Measurements from ENCODE around the gene ANKRD27. TPM values are rescaled to one million over a fixed set of nuclear protein-coding genes. Genes with fewer than 3 reads are reported as not detected.
"Not testable (repeated sequence)": the region's sequence is repeated elsewhere in the genome, so short reads cannot be mapped to it uniquely, and the experiment has no call there.

Gene ANKRD27
- polyA plus RNA-seq, 1 experiment: 28.7 TPM

GRCh38 chr19:32661318-32661717 is 13.7 kb downstream of the ANKRD27 start:
- no peaks in the 10 kb centered on the region for H3K9me3 ChIP-seq (ENCODE audit: control insufficient read depth, insufficient read depth, low read length)
- DNase-seq (ENCODE audit: low read depth, low spot score): no peak
- CTCF ChIA-PET: no interaction called here
- TF ChIP-seq, protein P1, sequence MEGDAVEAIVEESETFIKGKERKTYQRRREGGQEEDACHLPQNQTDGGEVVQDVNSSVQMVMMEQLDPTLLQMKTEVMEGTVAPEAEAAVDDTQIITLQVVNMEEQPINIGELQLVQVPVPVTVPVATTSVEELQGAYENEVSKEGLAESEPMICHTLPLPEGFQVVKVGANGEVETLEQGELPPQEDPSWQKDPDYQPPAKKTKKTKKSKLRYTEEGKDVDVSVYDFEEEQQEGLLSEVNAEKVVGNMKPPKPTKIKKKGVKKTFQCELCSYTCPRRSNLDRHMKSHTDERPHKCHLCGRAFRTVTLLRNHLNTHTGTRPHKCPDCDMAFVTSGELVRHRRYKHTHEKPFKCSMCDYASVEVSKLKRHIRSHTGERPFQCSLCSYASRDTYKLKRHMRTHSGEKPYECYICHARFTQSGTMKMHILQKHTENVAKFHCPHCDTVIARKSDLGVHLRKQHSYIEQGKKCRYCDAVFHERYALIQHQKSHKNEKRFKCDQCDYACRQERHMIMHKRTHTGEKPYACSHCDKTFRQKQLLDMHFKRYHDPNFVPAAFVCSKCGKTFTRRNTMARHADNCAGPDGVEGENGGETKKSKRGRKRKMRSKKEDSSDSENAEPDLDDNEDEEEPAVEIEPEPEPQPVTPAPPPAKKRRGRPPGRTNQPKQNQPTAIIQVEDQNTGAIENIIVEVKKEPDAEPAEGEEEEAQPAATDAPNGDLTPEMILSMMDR (IDR thresholded peaks at IDR 0.05; ENCODE audit: low read depth, low read length): no peak
- POLR2A ChIA-PET: interaction anchor here (0.7 kb wide), 1 partner anchor 10 kb away, joined by 11 read pairs; no protein-coding TSS in a partner anchor
- H3K27me3 ChIP-seq (ENCODE audit: control insufficient read depth, insufficient read depth, low read length): no peaks in the 10 kb centered on the region
- no peak overlapping the region for H3K4me3 ChIP-seq (ENCODE audit: low read depth, low read length)
- H3K27ac ChIP-seq (ENCODE audit: low read depth, low read length): no peak overlapping the region

DNA sequence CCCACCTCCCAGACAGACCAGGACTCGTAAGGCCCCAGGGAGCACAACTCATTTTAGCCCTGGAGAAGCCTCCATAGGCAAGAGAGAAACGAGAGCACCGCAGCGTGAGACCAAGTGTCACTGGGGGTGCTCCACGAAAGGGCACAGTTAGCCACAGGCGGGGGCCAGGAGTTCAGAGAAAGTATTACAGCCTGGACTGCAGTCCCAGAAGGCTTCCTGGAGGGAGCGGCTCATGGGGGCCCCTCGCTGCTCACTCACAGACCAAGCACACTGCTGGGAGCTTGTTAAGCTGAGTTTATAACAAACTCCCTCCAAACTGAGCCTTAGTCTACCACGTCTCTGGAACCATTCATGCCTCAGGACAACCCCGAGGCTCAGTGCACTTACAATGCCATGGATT is 16.5 kb downstream of the ANKRD27 start:
- DNase-seq (ENCODE audit: low read depth, low spot score): no peak
- no peaks in the 10 kb centered on the region for H3K27me3 ChIP-seq (ENCODE audit: control insufficient read depth, insufficient read depth, low read length)
- POLR2A ChIA-PET: no interaction called here
- no peak overlapping the region for H3K27ac ChIP-seq (ENCODE audit: low read depth, low read length)
- no peaks in the 10 kb centered on the region for H3K9me3 ChIP-seq (ENCODE audit: control insufficient read depth, insufficient read depth, low read length)
- H3K4me3 ChIP-seq (ENCODE audit: low read depth, low read length): no peak overlapping the region
- TF ChIP-seq, protein P1 (IDR thresholded peaks at IDR 0.05; ENCODE audit: low read depth, low read length): no peak
- CTCF ChIA-PET: no interaction called here

- DNase-seq (ENCODE audit: low read depth, low spot score): no peak
- POLR2A ChIA-PET: no interaction called here
- no peaks in the 10 kb centered on the region for H3K27me3 ChIP-seq (ENCODE audit: control insufficient read depth, insufficient read depth, low read length)
- H3K4me3 ChIP-seq (ENCODE audit: low read depth, low read length): no peak overlapping the region
- no peak overlapping the region for H3K27ac ChIP-seq (ENCODE audit: low read depth, low read length)
- CTCF ChIA-PET: no interaction called here
- TF ChIP-seq, protein P1 (IDR thresholded peaks at IDR 0.05; ENCODE audit: low read depth, low read length): no peak
- H3K9me3 ChIP-seq (ENCODE audit: control insufficient read depth, insufficient read depth, low read length): no peaks in the 10 kb centered on the region
These were observed 16.9 kb downstream of the ANKRD27 start for GRCh38 chr19:32658075-32658474.

DNA sequence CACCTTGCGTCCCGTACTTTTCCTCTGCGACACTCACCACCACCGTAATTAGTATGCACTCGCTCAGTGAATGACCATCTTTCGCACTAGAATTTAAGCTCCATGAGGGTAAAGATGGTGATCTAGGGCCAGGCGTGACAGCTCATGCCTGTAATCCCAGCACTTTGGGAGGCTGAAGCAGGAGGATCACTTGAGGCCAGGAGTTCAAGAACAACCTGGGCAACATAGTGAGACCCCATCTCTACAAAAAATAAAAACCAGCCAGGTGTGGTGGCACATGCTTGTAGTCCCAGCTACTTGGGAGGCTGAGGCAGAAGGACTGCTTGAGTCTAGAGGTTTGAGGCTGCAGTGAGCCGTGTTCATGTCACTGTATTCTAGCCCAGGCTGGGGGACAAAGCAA is 18.6 kb downstream of the ANKRD27 start:
- H3K27ac ChIP-seq (ENCODE audit: low read depth, low read length); H3K4me3 ChIP-seq (ENCODE audit: low read depth, low read length); POLR2A ChIA-PET; H3K9me3 ChIP-seq (ENCODE audit: control insufficient read depth, insufficient read depth, low read length); DNase-seq (ENCODE audit: low read depth, low spot score); H3K27me3 ChIP-seq (ENCODE audit: control insufficient read depth, insufficient read depth, low read length): not testable (repeated sequence)
- CTCF ChIA-PET: interaction anchor here (0.6 kb wide), 2 partner anchors 10 to 251 kb away, joined by 3 to 4 read pairs; no protein-coding TSS in a partner anchor

DNA sequence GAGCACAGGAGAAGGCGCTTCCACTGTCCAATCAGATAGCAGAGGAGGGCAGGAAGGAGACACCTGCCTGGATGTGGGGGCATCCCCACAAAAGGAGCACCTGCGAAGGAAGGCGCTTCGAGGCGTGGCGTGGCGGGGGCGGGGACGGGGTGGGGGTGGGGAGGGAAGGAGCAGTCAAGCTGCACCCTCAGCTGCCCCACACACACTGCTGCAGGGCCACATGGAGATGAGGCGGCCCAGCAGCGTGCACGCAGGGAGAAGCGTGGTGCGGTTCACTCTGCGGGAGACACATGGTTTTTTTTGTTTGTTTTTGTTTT is 21.4 kb downstream of the ANKRD27 start:
- Histone ChIP-seq H3K27me3 (ENCODE audit: control insufficient read depth, insufficient read depth, low read length) (no peaks in the 10 kb centered on the region), H3K27ac (ENCODE audit: low read depth, low read length) (no peak overlapping the region), H3K4me3 (ENCODE audit: low read depth, low read length) (no peak overlapping the region), H3K9me3 (ENCODE audit: control insufficient read depth, insufficient read depth, low read length) (no peaks in the 10 kb centered on the region)
- DNase-seq (ENCODE audit: low read depth, low spot score): no peak
- CTCF ChIA-PET: no interaction called here
- POLR2A ChIA-PET: no interaction called here
- TF ChIP-seq, protein P1 (IDR thresholded peaks at IDR 0.05; ENCODE audit: low read depth, low read length): no peak
